ENCODE measurements around the gene CCK.

The CCK gene

DNA sequence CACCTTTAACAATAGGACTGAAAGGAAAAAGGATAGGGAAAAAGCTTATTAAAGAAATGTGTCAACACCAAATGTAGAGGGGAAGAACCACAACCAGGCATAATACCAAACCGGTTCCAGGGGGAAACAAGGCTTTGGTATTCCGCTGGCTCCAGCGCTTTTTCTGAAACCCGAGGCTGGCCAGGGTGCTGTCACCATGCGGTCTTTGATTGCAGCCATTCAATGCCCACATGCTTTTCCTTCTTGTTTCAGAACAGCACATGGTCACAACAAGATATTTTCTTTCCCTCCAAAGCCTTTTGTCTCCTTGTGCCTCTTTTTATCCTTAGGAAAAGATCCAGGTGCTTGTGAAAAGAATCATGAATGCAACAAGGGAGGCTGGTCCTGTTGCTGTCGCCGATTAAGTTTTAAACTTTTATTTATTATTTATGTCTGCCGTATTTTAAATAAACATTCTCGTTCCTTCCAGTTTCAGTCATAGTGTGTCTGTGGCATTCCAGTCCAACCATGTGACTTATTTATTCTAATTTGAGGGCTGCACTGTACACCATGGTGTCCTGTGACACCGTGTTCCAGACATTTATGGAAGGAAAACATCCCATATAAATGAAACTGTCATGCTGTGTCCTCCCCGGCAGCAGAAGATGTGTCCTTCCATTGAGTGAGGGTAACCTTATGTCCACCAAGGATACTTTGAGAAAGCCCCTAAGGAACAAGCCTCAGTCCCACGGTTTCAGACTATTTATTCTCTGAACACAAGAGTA, 41.1 kb downstream of the CCK start:
- no peak for DNase-seq

DNA sequence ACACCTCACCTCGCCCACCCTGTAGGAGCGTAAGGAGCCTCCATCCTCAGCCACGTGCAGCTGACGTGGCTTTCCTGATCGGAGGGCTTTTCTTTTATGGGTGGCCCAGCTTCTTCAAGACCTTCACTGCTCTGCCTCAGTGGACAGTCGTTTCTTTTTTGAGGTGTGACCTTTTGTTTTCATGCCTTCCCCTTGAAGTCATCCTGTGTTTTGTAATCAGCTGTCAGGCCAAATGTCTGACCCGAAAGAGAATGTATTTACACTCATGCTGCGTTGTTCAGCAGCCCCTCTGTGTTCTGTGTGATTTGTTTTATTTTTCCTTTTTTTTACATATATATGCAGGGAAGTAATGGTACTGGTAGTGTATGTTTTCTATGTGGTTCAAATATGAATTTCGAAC, 41.8 kb downstream of the CCK start:
- no peak for DNase-seq

DNA sequence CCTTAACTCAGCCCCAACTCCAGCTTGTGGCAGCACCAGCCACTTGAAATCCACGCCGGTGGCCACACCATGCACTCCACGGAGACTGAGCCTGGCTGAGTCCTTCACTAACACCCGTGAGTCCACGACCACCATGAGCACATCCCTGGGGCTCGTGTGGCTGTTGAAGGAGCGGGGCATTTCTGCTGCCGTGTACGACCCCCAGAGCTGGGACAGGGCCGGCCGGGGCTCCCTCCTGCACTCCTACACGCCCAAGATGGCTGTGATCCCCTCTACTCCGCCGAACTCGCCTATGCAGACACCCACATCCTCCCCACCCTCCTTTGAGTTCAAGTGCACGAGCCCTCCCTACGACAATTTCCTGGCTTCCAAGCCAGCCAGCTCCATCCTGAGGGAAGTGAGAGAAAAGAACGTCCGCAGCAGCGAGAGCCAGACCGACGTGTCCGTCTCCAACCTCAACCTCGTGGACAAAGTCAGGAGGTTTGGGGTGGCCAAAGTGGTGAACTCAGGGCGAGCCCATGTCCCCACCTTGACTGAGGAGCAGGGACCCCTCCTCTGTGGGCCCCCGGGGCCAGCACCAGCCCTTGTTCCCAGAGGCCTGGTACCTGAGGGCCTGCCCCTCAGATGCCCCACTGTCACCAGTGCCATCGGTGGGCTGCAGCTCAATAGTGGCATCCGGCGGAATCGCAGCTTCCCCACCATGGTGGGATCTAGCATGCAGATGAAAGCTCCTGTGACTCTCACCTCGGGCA, 42.9 kb downstream of the CCK start:
- no peak for DNase-seq

DNA sequence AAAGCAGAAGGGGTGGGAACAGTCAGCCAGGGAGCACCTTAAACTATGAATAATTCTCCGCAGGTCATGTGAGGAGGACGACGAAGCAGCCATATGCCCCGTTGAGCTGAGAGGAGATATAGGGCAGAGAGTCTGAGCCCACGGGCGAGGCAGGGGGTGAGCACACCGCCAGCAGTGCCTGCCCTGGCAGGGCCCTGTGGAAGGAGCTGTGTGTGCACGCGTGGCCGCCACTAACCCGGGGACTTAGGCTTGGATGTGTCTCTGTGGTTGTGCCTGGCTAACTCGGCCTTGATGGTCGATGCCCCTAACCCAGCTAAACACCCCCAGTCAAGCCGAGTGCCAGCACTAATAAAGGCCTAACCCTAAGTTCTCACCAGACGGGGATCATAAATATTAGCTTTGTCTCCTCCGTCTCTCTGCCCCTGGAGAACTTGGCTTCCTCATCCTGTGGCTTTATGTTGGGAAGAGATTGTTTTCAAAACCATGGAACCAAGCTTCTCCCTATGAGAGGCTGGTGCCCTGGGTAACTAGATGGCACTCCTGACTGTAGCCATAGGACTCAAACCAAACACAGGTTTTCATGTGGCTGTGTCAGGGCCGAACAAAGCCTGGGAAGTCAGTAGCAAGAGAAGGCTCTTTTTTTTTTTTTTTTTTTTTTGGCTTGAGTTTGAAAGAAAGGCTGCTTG, 45.4 kb downstream of the CCK start:
- no peak for DNase-seq

DNA sequence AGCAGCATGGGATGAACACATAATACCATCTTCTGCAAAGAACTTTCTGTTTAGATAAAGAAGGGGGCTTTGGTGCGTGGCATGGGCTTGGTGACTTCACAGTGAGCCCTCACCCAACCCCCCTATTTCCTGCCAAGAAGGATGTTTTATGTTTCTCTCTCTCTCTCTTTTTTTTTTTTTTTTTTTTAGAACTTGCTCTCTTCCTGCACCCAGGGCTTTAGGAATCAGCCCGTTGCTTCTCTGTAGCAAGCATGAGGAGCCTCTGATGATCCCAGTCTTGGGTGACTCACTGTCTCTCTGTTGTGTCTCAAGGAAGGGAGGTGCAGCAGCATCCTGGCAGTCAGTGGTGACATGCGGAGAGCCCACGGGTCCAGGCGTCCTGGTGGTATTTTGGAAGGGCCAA, 49.1 kb downstream of the CCK start:
- DNase-seq = no peak

DNA sequence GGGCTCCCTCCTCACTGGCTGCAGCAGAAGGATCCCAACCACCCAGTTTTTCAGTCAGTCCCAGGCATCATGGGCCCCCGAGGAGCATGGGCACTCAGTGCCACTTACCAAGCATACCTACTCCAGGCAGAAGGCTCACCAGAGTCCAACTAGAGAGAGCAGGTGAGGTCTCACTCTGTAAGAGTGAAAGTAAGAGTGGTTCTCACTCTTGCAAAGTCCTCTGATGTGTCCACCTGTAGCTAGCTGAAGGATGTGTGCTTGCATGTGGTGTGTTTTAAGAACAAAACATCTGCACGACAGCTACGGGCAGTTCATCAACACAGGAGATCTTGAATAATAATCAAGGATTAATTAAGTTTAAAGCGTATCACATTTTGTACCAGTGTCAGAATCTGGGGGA, 49.7 kb downstream of the CCK start:
- DNase-seq = no peak

DNA sequence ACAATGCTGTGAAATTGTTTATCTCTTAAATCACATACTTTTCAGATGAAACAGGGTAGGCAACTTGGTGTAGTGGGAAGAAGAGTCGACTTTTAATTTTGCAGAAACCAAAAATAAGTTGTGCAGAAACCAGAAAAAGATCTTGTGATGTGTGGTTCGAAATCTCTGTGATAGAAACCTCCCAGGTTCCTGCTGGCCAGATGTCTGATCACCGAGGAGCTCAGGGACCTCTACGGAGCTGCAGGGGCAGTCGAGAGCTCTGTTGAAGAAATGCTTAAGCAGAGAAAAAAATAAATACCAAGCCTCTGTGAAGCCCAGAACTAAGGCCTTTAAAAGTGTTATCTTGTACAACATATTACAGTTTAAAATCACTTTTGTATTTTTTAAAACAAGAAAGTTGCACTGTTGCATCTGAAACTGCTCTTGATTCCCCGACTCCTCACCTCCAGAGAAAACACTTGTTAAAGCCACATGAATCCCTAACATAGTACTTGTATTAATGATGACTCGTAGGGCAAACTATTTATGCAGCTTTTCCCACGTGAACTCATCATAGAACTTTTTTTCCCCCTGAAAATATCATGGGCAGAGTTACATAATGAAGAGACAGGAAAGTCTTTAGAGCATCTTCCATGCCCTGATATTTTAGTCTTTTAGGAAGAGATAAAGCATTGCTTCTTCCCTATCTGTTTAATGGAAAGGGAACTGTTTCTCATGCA, 51.3 kb downstream of the CCK start:
- DNase-seq = no peak

DNA sequence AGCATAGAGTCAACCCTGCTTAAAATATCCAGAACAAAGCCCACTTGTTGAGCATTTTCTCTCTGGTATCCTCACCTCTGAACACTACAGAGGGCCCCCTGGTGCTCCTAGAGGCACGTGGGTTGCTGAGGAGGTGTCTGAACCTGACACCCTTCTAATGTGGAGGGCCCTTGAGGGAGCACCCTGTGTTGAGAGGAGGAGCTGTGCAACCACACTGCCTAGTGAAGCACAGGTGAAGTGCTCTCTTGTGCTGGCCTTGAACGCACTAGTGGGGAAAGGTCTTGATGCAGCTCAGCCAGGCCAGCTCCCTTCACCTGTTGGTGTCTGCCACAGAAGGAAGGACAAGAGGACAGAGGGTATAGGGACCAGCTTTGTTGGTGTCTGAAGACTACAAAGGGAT, 51.9 kb downstream of the CCK start:
- no peak for DNase-seq

DNA sequence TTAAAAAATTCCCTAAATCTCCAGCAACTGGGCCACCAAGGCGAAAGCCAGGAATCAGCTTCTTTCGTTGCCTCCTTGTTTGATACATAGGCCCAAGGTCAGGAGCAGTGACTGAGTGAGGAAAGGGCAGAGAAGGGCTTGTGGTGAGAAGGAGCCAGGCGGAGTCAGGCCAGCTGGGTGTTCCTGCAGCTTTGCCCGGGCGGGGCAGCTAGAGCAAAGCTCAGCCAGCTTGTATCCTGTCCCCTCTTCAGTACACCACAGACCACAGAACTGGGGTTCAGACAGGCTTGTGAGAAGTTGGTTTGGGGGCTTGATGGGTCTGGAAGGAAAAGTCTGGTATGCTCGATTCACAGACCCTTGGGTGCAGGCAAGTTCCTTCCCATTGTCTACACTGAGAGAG, 52.6 kb downstream of the CCK start:
- no peak for DNase-seq

DNA sequence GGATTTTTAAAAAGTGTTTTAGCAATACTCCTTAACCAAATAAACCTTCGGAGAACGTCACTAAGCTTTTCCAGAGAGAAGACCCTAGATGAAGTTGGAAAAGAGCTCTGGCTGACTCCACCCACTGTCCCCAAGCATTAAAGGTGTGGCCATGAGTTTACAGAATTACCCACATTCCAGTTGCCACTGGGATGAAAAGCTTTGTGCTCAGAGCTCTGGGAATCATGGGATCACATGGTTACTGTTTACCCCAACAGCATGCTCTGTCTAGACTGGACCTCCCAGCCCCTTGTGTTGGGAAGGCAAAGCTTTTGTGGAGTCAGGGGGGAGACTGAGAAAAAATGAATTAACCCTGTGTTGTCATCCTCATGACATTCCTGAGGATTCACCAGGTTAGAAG, 55.3 kb downstream of the CCK start:
- DNase-seq = no peak

DNA sequence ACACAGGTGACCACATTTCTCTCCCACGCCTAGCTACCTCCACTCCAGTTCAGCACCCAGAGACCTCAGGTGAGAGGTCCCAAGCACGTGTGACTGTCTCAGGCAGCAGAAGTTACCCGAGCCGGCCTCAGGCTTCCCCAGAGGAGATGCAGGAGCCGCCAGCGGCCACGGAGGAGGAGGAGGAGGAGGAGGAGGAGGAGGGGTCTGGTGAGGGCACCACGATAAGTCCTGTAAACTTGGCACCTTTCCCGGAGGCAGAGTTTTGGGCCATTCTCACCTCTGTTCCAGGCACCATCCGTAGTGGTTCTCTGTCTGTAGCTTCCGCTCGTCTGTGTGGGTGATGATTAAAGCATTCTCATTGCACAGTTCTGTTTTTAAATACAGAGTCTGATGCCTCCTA, 56.1 kb downstream of the CCK start:
- no peak for DNase-seq
